Mesodermal cell (in vitro differentiated cells): ENCODE results near the gene FAM171A2.
A peak's percentile ranks its signal among the peaks of the same experiment; 100 is the strongest.
"Not testable (repeated sequence)": the region's sequence is repeated elsewhere in the genome, so short reads cannot be mapped to it uniquely, and the experiment has no call there.

Experiments
- H3K27ac ChIP-seq: 2 replicates; pipeline ENCODE4 v1.7.0; 2013; ENCODE audit warnings: mild to moderate bottlenecking, low read depth, low read length, moderate library complexity; ENCODE audit not compliant: severe bottlenecking
- H3K36me3 ChIP-seq: 2 replicates; pipeline ENCODE4 v1.7.1; 2013; ENCODE audit warnings: mild to moderate bottlenecking, low read length, moderate library complexity; ENCODE audit not compliant: control insufficient read depth, insufficient read depth
- H3K4me1 ChIP-seq: one replicate; pipeline ENCODE4 v1.7.1; 2013; ENCODE audit warnings: mild to moderate bottlenecking, low read length; ENCODE audit not compliant: insufficient read depth, control insufficient read depth, poor library complexity, severe bottlenecking
- H3K4me3 ChIP-seq: 2 replicates; pipeline ENCODE4 v1.7.0; 2013; ENCODE audit warnings: low read length, control low read depth, mild to moderate bottlenecking; ENCODE audit not compliant: insufficient read depth, poor library complexity, severe bottlenecking; ENCODE audit errors: extremely low read depth
- H3K9me3 ChIP-seq: 2 replicates; pipeline ENCODE4 v1.7.1; 2013; ENCODE audit warnings: mild to moderate bottlenecking, low read length, moderate library complexity; ENCODE audit not compliant: control insufficient read depth
- WGBS, 2 experiments: methylation state at CpG; one replicate each; pipeline ENCODE4 v1.1.5; 2013; ENCODE audit warnings: missing lambda C conversion rate in 2 of 2; ENCODE audit not compliant: insufficient coverage in 2 of 2; 5-methylcytosine and 5-hydroxymethylcytosine counted together

Gene FAM171A2

GRCh38 chr17:44344939-44345453, 18.7 kb downstream of the FAM171A2 start, which contains the start of gene GRN:
Gene GRN (plus strand): TSS chr17:44345302. CDS start chr17:44349165, 3,863 bp downstream.
- 0 to 1% methylated on average over 15 to 20 of the region's 26 CpGs for WGBS, 2 experiments
- peaks cover 5% of the 10 kb centered on the region for H3K36me3 ChIP-seq
- peaks cover 7% of the 10 kb centered on the region for H3K4me1 ChIP-seq
- H3K9me3 ChIP-seq: no peaks in the 10 kb centered on the region
- H3K27ac ChIP-seq: peak within 1 kb of the TSS; percentile 66
- H3K4me3 ChIP-seq: peak within 1 kb of the TSS; percentile 91

GRCh38 chr17:44343510-44344209, 20.0 kb downstream of the FAM171A2 start:
- no peaks in the 10 kb centered on the region for H3K9me3 ChIP-seq
- peaks cover 7% of the 10 kb centered on the region for H3K4me1 ChIP-seq
- H3K4me3 ChIP-seq: no peak overlapping the region
- no peak overlapping the region for H3K27ac ChIP-seq
- H3K36me3 ChIP-seq: no peaks in the 10 kb centered on the region
- 82 to 83% methylated on average over 6 to 11 of the region's 11 CpGs for WGBS, 2 experiments

- not testable (repeated sequence) for H3K4me3 ChIP-seq, H3K9me3 ChIP-seq, H3K36me3 ChIP-seq, H3K27ac ChIP-seq, H3K4me1 ChIP-seq
- 100% methylated on average over 2 to 3 of the region's 5 CpGs for WGBS, 2 experiments
These were observed 23.1 kb downstream of the FAM171A2 start for GRCh38 chr17:44340553-44340952.

GRCh38 chr17:44338702-44339101, 25.0 kb downstream of the FAM171A2 start:
- Histone ChIP-seq H3K4me3 (no peak overlapping the region), H3K27ac (no peak overlapping the region), H3K36me3 (no peaks in the 10 kb centered on the region), H3K4me1 (no peaks in the 10 kb centered on the region), H3K9me3 (no peaks in the 10 kb centered on the region)
- 69 to 83% methylated on average over 2 to 4 of the region's 6 CpGs for whole genome bisulfite sequencing, 2 experiments

- H3K4me1 ChIP-seq: no peaks in the 10 kb centered on the region
- H3K36me3 ChIP-seq: no peaks in the 10 kb centered on the region
- WGBS, 2 experiments: 53 to 60% methylated on average over 3 to 4 of the region's 5 CpGs
These were observed 27.7 kb downstream of the FAM171A2 start for GRCh38 chr17:44335968-44336367.

GRCh38 chr17:44335564-44335963, 28.1 kb downstream of the FAM171A2 start:
- no peaks in the 10 kb centered on the region for H3K4me1 ChIP-seq
- no peak overlapping the region for H3K4me3 ChIP-seq
- no peaks in the 10 kb centered on the region for H3K36me3 ChIP-seq
- H3K9me3 ChIP-seq: no peaks in the 10 kb centered on the region
- WGBS, 2 experiments: 84 to 97% methylated on average over 3 of the region's 3 CpGs
- no peak overlapping the region for H3K27ac ChIP-seq

More at GRCh38 chr17:44335968-44336367, 27.7 kb downstream of the FAM171A2 start:
- H3K4me3 ChIP-seq: no peak overlapping the region
- H3K27ac ChIP-seq: no peak overlapping the region
- H3K9me3 ChIP-seq: no peaks in the 10 kb centered on the region

- Histone ChIP-seq H3K4me1 (no peaks in the 10 kb centered on the region), H3K36me3 (no peaks in the 10 kb centered on the region), H3K27ac (no peak overlapping the region), H3K4me3 (no peak overlapping the region), H3K9me3 (no peaks in the 10 kb centered on the region)
- WGBS, 2 experiments: 48 to 55% methylated on average over 2 to 3 of the region's 3 CpGs
These were observed 28.9 kb downstream of the FAM171A2 start for GRCh38 chr17:44334727-44335126.

- no peaks in the 10 kb centered on the region for H3K9me3 ChIP-seq
- no peak overlapping the region for H3K27ac ChIP-seq
- no peaks in the 10 kb centered on the region for H3K36me3 ChIP-seq
- no peak overlapping the region for H3K4me3 ChIP-seq
- no peaks in the 10 kb centered on the region for H3K4me1 ChIP-seq
- WGBS, 2 experiments: 83% methylated on average over 1 of the region's 2 CpGs; no CpG with 5 or more reads in 1 of the 2 experiments
These were observed 29.3 kb downstream of the FAM171A2 start for GRCh38 chr17:44334315-44334714.

GRCh38 chr17:44333371-44333770, 30.3 kb downstream of the FAM171A2 start:
- H3K9me3 ChIP-seq: no peaks in the 10 kb centered on the region
- H3K27ac ChIP-seq: no peak overlapping the region
- WGBS, 2 experiments: 77 to 92% methylated on average over 4 of the region's 5 CpGs
- no peak overlapping the region for H3K4me3 ChIP-seq
- H3K36me3 ChIP-seq: no peaks in the 10 kb centered on the region
- H3K4me1 ChIP-seq: no peaks in the 10 kb centered on the region

- Histone ChIP-seq H3K4me1 (no peaks in the 10 kb centered on the region), H3K27ac (no peak overlapping the region), H3K4me3 (no peak overlapping the region), H3K36me3 (no peaks in the 10 kb centered on the region), H3K9me3 (no peaks in the 10 kb centered on the region)
- 0 to 3% methylated on average over 3 to 4 of the region's 7 CpGs for WGBS, 2 experiments
These were observed 32.3 kb downstream of the FAM171A2 start for GRCh38 chr17:44331249-44331760.

GRCh38 chr17:44330263-44330662, 33.4 kb downstream of the FAM171A2 start:
- not testable (repeated sequence) for H3K4me3 ChIP-seq, H3K4me1 ChIP-seq, H3K27ac ChIP-seq, H3K36me3 ChIP-seq, H3K9me3 ChIP-seq
- 89% methylated on average over 5 of the region's 5 CpGs; no CpG with 5 or more reads in 1 of the 2 experiments for WGBS, 2 experiments
